Ovary (tissue), 3 donors: ENCODE results near the gene KRTAP10-12.

ENCODE experiments used
- CTCF ChIP-seq, 3 donors: fragments of 450-650 bp in 2 of 3; fragments of 200-600 bp in 1 of 3; IDR thresholded peaks; one replicate each; pipeline versions ENCODE4 v1.5.1 to v1.8.0; 2016 to 2022; ENCODE audit warnings: antibody characterized with exemption in 3 of 3, mild to moderate bottlenecking in 1 of 3
- EP300 ChIP-seq: sonication (generic); formaldehyde crosslinking; IDR thresholded peaks from one replicate; pipeline ENCODE4 v1.6.1; 2017; ENCODE audit warnings: antibody characterized with exemption
- POLR2A ChIP-seq: fragments of 450-650 bp; IDR thresholded peaks from one replicate; pipeline ENCODE4 v1.6.1; 2017; ENCODE audit warnings: antibody characterized with exemption, mild to moderate bottlenecking, moderate library complexity
- donor health status: DM: no; HTN: no; CAD: no.

- TF ChIP-seq CTCF (IDR thresholded peaks at IDR 0.05), result no peak
- no peak for TF ChIP-seq POLR2A
- no peak for TF ChIP-seq EP300
These were observed 13.3 kb downstream of the KRTAP10-12 start for GRCh38 chr21:44710294-44710665.
